Measurements from ENCODE around the gene ARMC5. TPM values are rescaled to one million over a fixed set of nuclear protein-coding genes. Genes with fewer than 3 reads are reported as not detected.

The ARMC5 gene
- total and polyA plus RNA-seq, 9 of the 15 experiments (the other 6 are each of a cell fraction or from before 2014, with no cell fraction given) = 0.11 to 13.5 (median 2.1) TPM

- TF ChIP-seq ZNF740 (CRISPR knock-in tag; IDR thresholded peaks at IDR 0.05) (no peak), ZNF740 (tag; IDR thresholded peaks at IDR 0.05) (0 out of 4 replicates have a peak, but pooled peaks of 1 of the 2 experiments have one; percentile 34), HDAC6 (IDR thresholded peaks at IDR 0.05; ENCODE audit: low read depth, low read length) (no peak), ZBTB8A (IDR thresholded peaks at IDR 0.05; ENCODE audit: partially characterized antibody) (no peak), HNRNPH1 (optimal IDR thresholded peaks at IDR 0.05; ENCODE audit: low read depth, low read length) (no peak), SAP30 (IDR thresholded peaks at IDR 0.05; ENCODE audit: borderline replicate concordance, insufficient read depth, low read depth, low read length, poor library complexity, severe bottlenecking) (no peak), MBD1 (CRISPR knock-in tag; IDR thresholded peaks at IDR 0.05) (no peak), NONO (IDR thresholded peaks at IDR 0.05; ENCODE audit: low read depth in 2 of 2, low read length in 1 of 2) (no peak), CBX3 (IDR thresholded peaks at IDR 0.05; ENCODE audit: borderline replicate concordance in 1 of 2, low read length in 2 of 2) (0 out of 3 replicates have a peak, but pooled peaks of 1 of the 2 experiments have one; percentile 36), CCNT2 (IDR thresholded peaks at IDR 0.05; ENCODE audit: borderline replicate concordance, extremely low read depth, insufficient read length, low read depth, low read length) (no peak), ZNF609 (CRISPR knock-in tag; IDR thresholded peaks at IDR 0.05; ENCODE audit: borderline replicate concordance) (no peak), ZNF699 (CRISPR knock-in tag; IDR thresholded peaks at IDR 0.05; ENCODE audit: insufficient replicate concordance) (no peak), ZNF124 (CRISPR knock-in tag; IDR thresholded peaks at IDR 0.05) (no peak)
- TF ChIP-seq, protein P1, sequence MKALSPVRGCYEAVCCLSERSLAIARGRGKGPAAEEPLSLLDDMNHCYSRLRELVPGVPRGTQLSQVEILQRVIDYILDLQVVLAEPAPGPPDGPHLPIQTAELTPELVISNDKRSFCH (CRISPR knock-in tag; IDR thresholded peaks at IDR 0.05) = no peak
- TF ChIP-seq, protein P1 (tag; IDR thresholded peaks at IDR 0.05) = no peak
- TF ChIP-seq, protein P2, sequence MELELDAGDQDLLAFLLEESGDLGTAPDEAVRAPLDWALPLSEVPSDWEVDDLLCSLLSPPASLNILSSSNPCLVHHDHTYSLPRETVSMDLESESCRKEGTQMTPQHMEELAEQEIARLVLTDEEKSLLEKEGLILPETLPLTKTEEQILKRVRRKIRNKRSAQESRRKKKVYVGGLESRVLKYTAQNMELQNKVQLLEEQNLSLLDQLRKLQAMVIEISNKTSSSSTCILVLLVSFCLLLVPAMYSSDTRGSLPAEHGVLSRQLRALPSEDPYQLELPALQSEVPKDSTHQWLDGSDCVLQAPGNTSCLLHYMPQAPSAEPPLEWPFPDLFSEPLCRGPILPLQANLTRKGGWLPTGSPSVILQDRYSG (tag; conservative IDR thresholded peaks at IDR 0.05; ENCODE audit: low read depth) = no peak
Measured at GRCh38 chr16:31427441-31428278, 31.6 kb upstream of the ARMC5 start (continued).
